Neutrophil (primary cell): Measurements from ENCODE around the gene GADL1.

Experiments
- H3K27ac ChIP-seq: fragments of 200-600 bp; sonication (generic); 2 replicates; pipeline ENCODE4 v1.5.1; 2016; ENCODE audit warnings: mild to moderate bottlenecking, moderate library complexity
- H3K27me3 ChIP-seq: fragments of 200-600 bp; sonication (generic); 2 replicates; pipeline ENCODE4 v1.6.0; 2016; ENCODE audit warnings: mild to moderate bottlenecking
- H3K36me3 ChIP-seq: fragments of 200-600 bp; sonication (generic); 2 replicates; pipeline ENCODE4 v1.5.1; 2017
- H3K4me1 ChIP-seq, 2 experiments: fragments of 200-600 bp in 1 of 2; sonication (generic) in 1 of 2; 1 replicate in 1 of 2; 2 replicates in 1 of 2; pipeline versions ENCODE4 v1.5.1 to v1.6.1; 2013 to 2016; ENCODE audit warnings: low read depth in 1 of 2, low read length in 1 of 2, mild to moderate bottlenecking in 1 of 2, moderate library complexity in 1 of 2; ENCODE audit not compliant: control insufficient read depth in 1 of 2, insufficient read depth in 1 of 2
- H3K4me3 ChIP-seq, 2 experiments: fragments of 200-600 bp in 1 of 2; sonication (generic) in 1 of 2; 1 replicate in 1 of 2; 2 replicates in 1 of 2; pipeline ENCODE4 v1.5.1; 2013 to 2016; ENCODE audit warnings: low read depth in 1 of 2, low read length in 1 of 2, mild to moderate bottlenecking in 1 of 2, moderate library complexity in 1 of 2
- H3K9me3 ChIP-seq: fragments of 200-600 bp; sonication (generic); 2 replicates; pipeline ENCODE4 v1.5.1; 2016
- TF ChIP-seq, protein P1 (sequence below): fragments of 200-600 bp; sonication (generic); IDR thresholded peaks from 2 replicates; pipeline ENCODE4 v1.5.1; 2016; ENCODE audit warnings: antibody characterized with exemption

GADL1 gene

GRCh38 chr3:30754426-30754825 is 140.0 kb downstream of the GADL1 start:
- Histone ChIP-seq H3K4me1 (peaks cover 7 to 11% of the 10 kb centered on the region in 2 experiments), H3K4me3 (no peak overlapping the region), H3K27me3 (no peaks in the 10 kb centered on the region), H3K9me3 (no peaks in the 10 kb centered on the region), H3K36me3 (no peaks in the 10 kb centered on the region), H3K27ac (no peak overlapping the region)
- TF ChIP-seq, protein P1, sequence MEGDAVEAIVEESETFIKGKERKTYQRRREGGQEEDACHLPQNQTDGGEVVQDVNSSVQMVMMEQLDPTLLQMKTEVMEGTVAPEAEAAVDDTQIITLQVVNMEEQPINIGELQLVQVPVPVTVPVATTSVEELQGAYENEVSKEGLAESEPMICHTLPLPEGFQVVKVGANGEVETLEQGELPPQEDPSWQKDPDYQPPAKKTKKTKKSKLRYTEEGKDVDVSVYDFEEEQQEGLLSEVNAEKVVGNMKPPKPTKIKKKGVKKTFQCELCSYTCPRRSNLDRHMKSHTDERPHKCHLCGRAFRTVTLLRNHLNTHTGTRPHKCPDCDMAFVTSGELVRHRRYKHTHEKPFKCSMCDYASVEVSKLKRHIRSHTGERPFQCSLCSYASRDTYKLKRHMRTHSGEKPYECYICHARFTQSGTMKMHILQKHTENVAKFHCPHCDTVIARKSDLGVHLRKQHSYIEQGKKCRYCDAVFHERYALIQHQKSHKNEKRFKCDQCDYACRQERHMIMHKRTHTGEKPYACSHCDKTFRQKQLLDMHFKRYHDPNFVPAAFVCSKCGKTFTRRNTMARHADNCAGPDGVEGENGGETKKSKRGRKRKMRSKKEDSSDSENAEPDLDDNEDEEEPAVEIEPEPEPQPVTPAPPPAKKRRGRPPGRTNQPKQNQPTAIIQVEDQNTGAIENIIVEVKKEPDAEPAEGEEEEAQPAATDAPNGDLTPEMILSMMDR = no peak

DNA sequence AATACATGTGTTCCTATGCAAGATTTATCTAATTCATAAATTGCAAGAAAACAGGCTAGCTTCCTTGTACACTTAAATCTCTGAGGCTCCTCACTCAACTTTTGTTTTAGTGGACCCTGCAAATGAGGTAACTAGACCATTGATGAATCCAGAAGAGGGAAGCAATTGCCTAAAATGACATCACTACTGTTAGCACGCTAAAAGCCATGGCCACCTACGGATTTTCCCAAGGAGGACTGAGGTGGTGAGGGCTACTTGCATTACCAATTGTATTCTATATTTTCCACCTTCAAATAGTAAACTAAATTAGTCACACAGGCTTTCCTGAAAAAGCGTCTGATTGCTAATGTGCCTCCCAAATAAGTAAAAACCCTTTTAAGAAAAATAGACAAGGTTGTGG is 140.7 kb downstream of the GADL1 start:
- TF ChIP-seq, protein P1 = no peak
- Histone ChIP-seq H3K9me3 (no peaks in the 10 kb centered on the region), H3K36me3 (no peaks in the 10 kb centered on the region), H3K27ac (no peak overlapping the region), H3K27me3 (no peaks in the 10 kb centered on the region), H3K4me3 (no peak overlapping the region), H3K4me1 (peaks cover 7 to 11% of the 10 kb centered on the region in 2 experiments)

- H3K4me1 ChIP-seq = peaks cover 7 to 11% of the 10 kb centered on the region in 2 experiments
- no peaks in the 10 kb centered on the region for H3K36me3 ChIP-seq
- H3K9me3 ChIP-seq = no peaks in the 10 kb centered on the region
- no peaks in the 10 kb centered on the region for H3K27me3 ChIP-seq
- H3K27ac ChIP-seq = no peak overlapping the region
- no peak overlapping the region for H3K4me3 ChIP-seq
- TF ChIP-seq, protein P1 = no peak
Observed at GRCh38 chr3:30752970-30753369, 141.5 kb downstream of the GADL1 start.

- no peaks in the 10 kb centered on the region for H3K9me3 ChIP-seq
- no peaks in the 10 kb centered on the region for H3K36me3 ChIP-seq
- H3K4me1 ChIP-seq = peaks cover 7 to 11% of the 10 kb centered on the region in 2 experiments
- TF ChIP-seq, protein P1 = no peak
- H3K27me3 ChIP-seq = no peaks in the 10 kb centered on the region
- H3K27ac ChIP-seq = no peak overlapping the region
- H3K4me3 ChIP-seq = no peak overlapping the region
Observed at GRCh38 chr3:30752491-30752890, 142.0 kb downstream of the GADL1 start.

GRCh38 chr3:30751610-30752299 is 142.7 kb downstream of the GADL1 start:
- no peaks in the 10 kb centered on the region for H3K27me3 ChIP-seq
- H3K4me1 ChIP-seq = peaks cover 7 to 11% of the 10 kb centered on the region in 2 experiments
- H3K36me3 ChIP-seq = no peaks in the 10 kb centered on the region
- H3K9me3 ChIP-seq = no peaks in the 10 kb centered on the region
- no peak overlapping the region for H3K4me3 ChIP-seq
- TF ChIP-seq, protein P1 = no peak
- no peak overlapping the region for H3K27ac ChIP-seq
